GM21619 (cell line): Measurements from ENCODE around the gene NOXA1.

Experiments used
- ATAC-seq: cut with Tn5 transposase; IDR thresholded peaks from one replicate; pipeline ENCODE4 v1.9.1; 2021; ENCODE audit not compliant: unreplicated experiment

Gene NOXA1

GRCh38 chr9:137423514-137424291 is 510 bp downstream of the NOXA1 start:
- peak; percentile 16 for ATAC-seq

GRCh38 chr9:137426018-137426681 is 3.0 kb downstream of the NOXA1 start:
- no peak for ATAC-seq

GRCh38 chr9:137427454-137428310 is 4.5 kb downstream of the NOXA1 start:
- no peak for ATAC-seq

GRCh38 chr9:137428311-137428630 is 5.1 kb downstream of the NOXA1 start:
- no peak for ATAC-seq

- ATAC-seq = no peak
These were observed 5.8 kb downstream of the NOXA1 start for GRCh38 chr9:137428841-137429545.

GRCh38 chr9:137429546-137429890 is 6.3 kb downstream of the NOXA1 start:
- no peak for ATAC-seq

GRCh38 chr9:137429974-137430722 is 7.0 kb downstream of the NOXA1 start:
- no peak for ATAC-seq

- no peak for ATAC-seq
These were observed 7.7 kb downstream of the NOXA1 start for GRCh38 chr9:137430723-137431415.

- ATAC-seq = no peak
These were observed 8.3 kb downstream of the NOXA1 start for GRCh38 chr9:137431416-137431931.

GRCh38 chr9:137432687-137433348 is 9.6 kb downstream of the NOXA1 start:
- ATAC-seq = no peak

- ATAC-seq = no peak
These were observed 10.2 kb downstream of the NOXA1 start for GRCh38 chr9:137433349-137433915.

- no peak for ATAC-seq
These were observed 10.8 kb downstream of the NOXA1 start for GRCh38 chr9:137433916-137434431.

GRCh38 chr9:137434498-137435380 is 11.5 kb downstream of the NOXA1 start:
- ATAC-seq = no peak

GRCh38 chr9:137435381-137435891 is 12.2 kb downstream of the NOXA1 start:
- no peak for ATAC-seq

GRCh38 chr9:137435980-137436760 is 13.0 kb downstream of the NOXA1 start:
- no peak for ATAC-seq

- ATAC-seq = no peak
These were observed 13.8 kb downstream of the NOXA1 start for GRCh38 chr9:137436761-137437600.
